MM.1S (cell line): ENCODE data around the gene SELL.

Experiments
- DNase-seq: peaks from one replicate; pipeline ENCODE4 v3.0.0-alpha.2; 2015
- H2AFZ ChIP-seq: fragments of 300-600 bp; sonication (generic); 2 replicates; pipeline ENCODE4 v1.6.0; 2016; ENCODE audit warnings: antibody characterized with exemption, low read length
- H3F3A ChIP-seq: fragments of 300-600 bp; sonication (generic); 2 replicates; pipeline ENCODE4 v1.6.1; 2016; ENCODE audit warnings: mild to moderate bottlenecking, antibody characterized with exemption, low read length, moderate library complexity, mixed read lengths; ENCODE audit not compliant: insufficient read depth
- H3K27ac ChIP-seq: fragments of 300-600 bp; sonication (generic); 2 replicates; pipeline ENCODE4 v1.5.1; 2016; ENCODE audit warnings: mild to moderate bottlenecking, low read length
- H3K27me3 ChIP-seq: fragments of 300-600 bp; sonication (generic); replicated peaks from 2 replicates; pipeline ENCODE4 v1.6.0; 2016; ENCODE audit warnings: low read length; ENCODE audit not compliant: insufficient read depth
- H3K36me3 ChIP-seq: fragments of 300-600 bp; sonication (generic); replicated peaks from 2 replicates; pipeline ENCODE4 v1.6.1; 2016; ENCODE audit warnings: mild to moderate bottlenecking, low read length, mixed read lengths; ENCODE audit not compliant: insufficient read depth
- H3K4me1 ChIP-seq: fragments of 300-600 bp; sonication (generic); 2 replicates; pipeline ENCODE4 v1.6.1; 2016; ENCODE audit warnings: low read length, mixed read lengths
- H3K4me2 ChIP-seq: fragments of 300-600 bp; sonication (generic); 2 replicates; pipeline ENCODE4 v1.6.0; 2016; ENCODE audit warnings: low read depth, low read length
- H3K4me3 ChIP-seq: fragments of 300-600 bp; sonication (generic); 2 replicates; pipeline ENCODE4 v1.5.1; 2016; ENCODE audit warnings: low read length, mixed read lengths
- H3K79me2 ChIP-seq: fragments of 300-600 bp; sonication (generic); 2 replicates; pipeline ENCODE4 v1.6.1; 2016; ENCODE audit warnings: mixed run types, low read length, mixed read lengths
- H3K9ac ChIP-seq: fragments of 300-600 bp; sonication (generic); 2 replicates; pipeline ENCODE4 v1.6.1; 2016; ENCODE audit warnings: low read length, mixed read lengths
- H3K9me2 ChIP-seq: fragments of 300-600 bp; sonication (generic); replicated peaks from 2 replicates; pipeline ENCODE4 v1.6.1; 2016; ENCODE audit warnings: mild to moderate bottlenecking, low read length, mixed read lengths; ENCODE audit not compliant: insufficient read depth
- H3K9me3 ChIP-seq: fragments of 300-600 bp; sonication (generic); replicated peaks from 2 replicates; pipeline ENCODE4 v1.6.1; 2016; ENCODE audit warnings: mild to moderate bottlenecking, low read length, mixed read lengths; ENCODE audit not compliant: insufficient read depth
- H4K20me1 ChIP-seq: fragments of 300-600 bp; sonication (generic); 2 replicates; pipeline ENCODE4 v1.6.1; 2016; ENCODE audit warnings: mild to moderate bottlenecking, low read length, moderate library complexity, mixed read lengths; ENCODE audit not compliant: insufficient read depth
- CTCF ChIP-seq: fragments of 300-600 bp; sonication (generic); IDR thresholded peaks from 2 replicates; pipeline ENCODE4 v1.5.1; 2016; ENCODE audit warnings: antibody characterized with exemption, low read length, mixed read lengths
- EZH2 ChIP-seq: fragments of 300-600 bp; sonication (generic); optimal IDR thresholded peaks from 2 replicates; pipeline ENCODE3; 2017; ENCODE audit warnings: low read depth, mild to moderate bottlenecking, antibody characterized with exemption, low read length, mixed read lengths
- EZH2phosphoT487 ChIP-seq: fragments of 300-600 bp; sonication (generic); IDR thresholded peaks from 2 replicates; pipeline ENCODE4 v1.6.1; 2018; ENCODE audit warnings: antibody characterized with exemption, low read length

SELL gene

GRCh38 chr1:169644297-169644696, 67.1 kb downstream of the SELL start:
- Histone ChIP-seq H2AFZ (no peak overlapping the region), H3K4me3 (no peak overlapping the region)
- no peak for DNase-seq

More at GRCh38 chr1:169644297-169644696, 67.1 kb downstream of the SELL start:
- Histone ChIP-seq H3K9me2 (no peaks in the 10 kb centered on the region), H3K36me3 (no peaks in the 10 kb centered on the region), H3K4me2 (no peak overlapping the region), H3K79me2 (no peaks in the 10 kb centered on the region), H3K9me3 (no peaks in the 10 kb centered on the region), H3F3A (no peaks in the 10 kb centered on the region), H3K27me3 (no peaks in the 10 kb centered on the region), H3K9ac (no peak overlapping the region), H4K20me1 (no peaks in the 10 kb centered on the region), H3K4me1 (no peaks in the 10 kb centered on the region), H3K27ac (no peak overlapping the region)
- TF ChIP-seq CTCF (no peak), EZH2phosphoT487 (no peak), EZH2 (no peak)
